Femur (tissue), 1 donor: ENCODE measurements around the gene GATA3.
"Not testable (repeated sequence)": the region's sequence is repeated elsewhere in the genome, so short reads cannot be mapped to it uniquely, and the experiment has no call there.

Source experiments
- DNase-seq: peaks from one replicate; pipeline ENCODE4 v3.0.0-alpha.2; 2017

Gene GATA3

GRCh38 chr10:8054494-8055407 lies at the start of gene GATA3:
GATA3 (plus strand) TSS chr10:8054688; CDS start chr10:8055656, 968 bp downstream.
- DNase-seq, result peak; percentile 64

- no peak for DNase-seq
These were observed 48.1 kb upstream of the GATA3 start for GRCh38 chr10:8006274-8006999.

GRCh38 chr10:8009031-8009430 lies 45.5 kb upstream of the GATA3 start:
- DNase-seq, result no peak

DNA sequence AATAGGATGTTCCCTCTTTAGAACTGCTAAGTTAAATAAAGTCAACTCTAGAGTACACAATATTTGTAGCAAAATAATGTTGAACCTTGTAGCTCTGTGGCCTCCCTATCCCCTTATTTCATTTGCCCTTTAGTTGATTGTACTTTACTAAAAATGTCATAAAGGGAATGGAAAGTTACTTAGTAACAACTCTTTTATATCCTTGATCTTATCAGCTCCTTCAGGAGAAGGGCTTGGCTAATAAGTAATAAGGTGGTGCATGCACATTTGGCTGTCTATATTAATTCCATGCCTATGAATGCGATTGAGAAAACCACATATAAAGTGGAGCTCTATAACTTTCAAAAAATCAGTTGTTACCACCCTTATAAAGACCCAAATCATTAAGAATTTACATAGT lies 41.5 kb upstream of the GATA3 start:
- DNase-seq, result no peak

DNA sequence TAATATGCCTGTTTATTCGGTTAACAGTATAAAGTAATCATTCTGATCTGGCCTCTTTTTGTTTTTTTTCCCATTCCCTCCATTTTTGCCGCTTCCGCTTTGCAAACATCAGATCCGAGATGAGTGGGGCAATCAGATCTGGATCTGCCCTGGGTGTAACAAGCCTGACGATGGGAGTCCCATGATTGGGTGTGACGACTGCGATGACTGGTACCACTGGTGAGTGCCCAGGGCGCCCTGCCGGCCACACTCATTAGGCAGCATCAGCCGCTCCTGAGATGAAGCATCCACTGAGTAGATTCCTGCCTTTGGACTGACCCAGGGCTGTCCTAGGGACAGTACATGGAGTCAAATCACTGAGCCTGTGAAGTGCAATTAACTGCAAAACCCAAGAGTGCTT lies 40.9 kb upstream of the GATA3 start:
- DNase-seq, result no peak

GRCh38 chr10:8014649-8015048 lies 39.8 kb upstream of the GATA3 start:
- no peak for DNase-seq

GRCh38 chr10:8017277-8017676 lies 37.2 kb upstream of the GATA3 start:
- no peak for DNase-seq

GRCh38 chr10:8023321-8023720 lies 31.2 kb upstream of the GATA3 start:
- no peak for DNase-seq

- no peak for DNase-seq
These were observed 30.6 kb upstream of the GATA3 start for GRCh38 chr10:8023851-8024250.

GRCh38 chr10:8026349-8027259 lies 27.9 kb upstream of the GATA3 start:
- no peak for DNase-seq

DNA sequence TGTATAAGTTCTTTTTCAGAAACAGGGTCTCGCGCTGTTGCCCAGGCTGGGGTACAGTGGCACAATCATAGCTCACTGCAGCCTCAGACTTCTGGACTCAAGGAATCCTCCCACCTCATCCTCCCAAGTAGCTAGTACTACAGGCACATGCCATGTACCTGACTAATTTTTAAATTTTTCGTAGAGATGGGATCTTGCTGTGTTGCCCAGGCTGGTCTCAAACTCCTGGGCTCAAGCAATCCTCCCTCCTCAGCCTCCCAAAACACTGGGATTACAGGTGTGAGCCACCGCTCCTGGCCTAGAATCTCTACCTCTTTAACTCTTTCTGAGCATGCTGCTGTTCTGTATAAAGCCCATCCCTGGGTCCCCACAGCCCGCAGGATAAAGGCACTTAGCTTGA lies 23.3 kb upstream of the GATA3 start:
- DNase-seq, result not testable (repeated sequence)

DNA sequence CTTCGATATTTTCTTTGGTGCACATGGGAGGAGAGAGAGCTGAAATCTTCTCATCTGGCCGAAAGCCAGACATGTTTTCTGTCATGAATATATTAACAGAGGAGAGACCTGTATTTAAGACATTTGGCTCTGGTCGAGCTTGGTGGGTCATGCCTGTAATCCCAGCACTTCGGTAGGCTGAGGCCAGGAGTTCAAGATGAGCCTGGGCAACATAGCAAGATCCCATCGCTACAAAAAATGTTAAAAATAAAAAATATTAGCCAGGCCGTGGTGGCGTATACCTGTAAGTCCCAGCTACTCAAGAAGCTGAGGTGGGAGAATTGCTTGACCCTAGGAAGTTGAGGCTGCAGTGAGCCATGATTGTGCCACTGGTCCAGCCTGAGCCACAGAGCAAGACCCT lies 21.9 kb upstream of the GATA3 start:
- DNase-seq, result no peak

DNA sequence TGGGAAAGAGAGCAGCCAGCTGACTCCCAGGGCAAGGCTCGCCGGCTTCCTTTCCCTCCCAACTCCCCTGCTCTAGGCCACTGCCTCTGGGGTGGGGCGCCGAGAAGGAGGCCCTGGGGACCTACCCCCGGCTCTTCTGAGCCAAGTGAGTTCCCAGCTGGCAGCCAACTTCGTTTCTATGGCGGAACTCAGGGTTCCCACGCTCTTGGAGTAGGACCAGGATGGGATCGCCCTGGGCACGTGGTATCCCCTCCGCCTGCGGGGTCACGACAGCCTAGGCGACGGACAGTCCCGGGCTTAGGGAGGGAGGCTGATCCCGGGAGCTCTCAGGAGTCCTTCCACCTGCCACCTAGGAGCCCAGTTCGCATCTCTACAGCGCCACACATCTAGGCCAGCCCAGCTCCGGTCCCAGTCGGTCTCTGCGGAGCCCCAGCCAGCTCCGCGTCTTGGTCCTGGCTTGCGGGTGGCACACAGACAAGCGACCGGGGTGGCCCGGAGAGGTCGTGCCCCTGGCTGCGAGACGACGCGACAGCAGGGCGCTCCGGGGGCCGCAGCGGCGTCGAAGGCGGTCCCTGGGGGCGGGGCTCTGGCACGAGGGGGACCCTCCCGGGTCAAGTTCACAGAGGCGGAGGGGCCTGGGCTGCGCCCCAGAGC lies 20.5 kb upstream of the GATA3 start:
- DNase-seq, result no peak

DNA sequence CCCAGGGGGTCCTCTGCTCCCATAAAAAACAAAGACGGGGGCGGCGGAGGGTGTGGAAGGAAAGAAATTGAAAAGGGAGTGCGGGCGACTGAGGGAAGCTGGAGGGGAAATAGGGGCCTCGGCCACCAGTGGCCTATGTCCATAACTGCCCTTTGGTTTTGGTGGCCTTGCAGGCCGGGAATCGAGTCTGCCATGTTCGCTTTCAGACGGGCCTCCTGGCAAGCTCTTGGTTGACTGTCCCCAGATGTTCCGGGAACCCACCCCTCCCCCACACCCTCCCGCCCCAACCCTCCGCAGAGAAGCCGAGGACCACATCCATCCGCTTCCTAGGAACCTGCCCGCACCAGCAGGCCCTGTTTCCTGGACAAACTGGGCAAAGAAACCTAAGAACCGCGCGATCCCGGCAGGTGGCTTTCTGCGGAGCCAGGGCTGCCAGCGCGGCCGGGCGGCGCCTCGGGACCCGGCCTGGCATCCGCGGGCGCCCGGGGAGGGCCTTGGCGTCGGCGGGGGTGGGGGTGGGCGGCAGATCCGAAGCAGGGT lies 20.0 kb upstream of the GATA3 start:
- no peak for DNase-seq

DNA sequence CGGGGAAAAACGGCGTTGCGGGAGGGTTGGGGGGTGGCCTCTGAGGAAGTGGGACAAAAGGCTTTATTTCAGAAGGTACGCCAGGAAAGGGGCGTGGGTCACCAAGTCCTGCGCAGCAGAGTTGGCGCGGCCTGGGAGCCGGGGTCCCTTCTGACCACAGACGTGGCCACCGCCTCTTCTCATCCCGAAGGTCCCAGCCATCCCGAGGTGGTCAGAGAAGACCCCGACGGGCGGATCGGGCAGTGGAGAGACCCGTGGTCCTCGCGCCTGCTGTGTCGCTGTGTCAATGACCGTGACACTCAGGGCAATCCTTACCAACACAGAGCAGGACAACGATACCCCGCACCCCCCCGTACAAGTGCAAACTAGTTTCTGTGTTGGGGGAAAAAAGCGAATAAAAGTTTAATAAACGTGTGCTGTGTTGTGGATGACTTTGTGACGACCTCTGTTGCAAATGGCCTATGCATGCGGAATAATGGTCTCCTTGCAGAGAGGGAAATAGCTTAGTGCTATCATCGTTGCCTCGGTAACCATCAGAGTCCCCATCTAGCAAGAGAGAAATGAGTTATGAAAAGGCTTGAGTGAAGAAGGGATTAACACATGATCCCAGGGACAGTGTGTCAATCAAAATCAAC lies 19.4 kb upstream of the GATA3 start:
- no peak for DNase-seq

DNA sequence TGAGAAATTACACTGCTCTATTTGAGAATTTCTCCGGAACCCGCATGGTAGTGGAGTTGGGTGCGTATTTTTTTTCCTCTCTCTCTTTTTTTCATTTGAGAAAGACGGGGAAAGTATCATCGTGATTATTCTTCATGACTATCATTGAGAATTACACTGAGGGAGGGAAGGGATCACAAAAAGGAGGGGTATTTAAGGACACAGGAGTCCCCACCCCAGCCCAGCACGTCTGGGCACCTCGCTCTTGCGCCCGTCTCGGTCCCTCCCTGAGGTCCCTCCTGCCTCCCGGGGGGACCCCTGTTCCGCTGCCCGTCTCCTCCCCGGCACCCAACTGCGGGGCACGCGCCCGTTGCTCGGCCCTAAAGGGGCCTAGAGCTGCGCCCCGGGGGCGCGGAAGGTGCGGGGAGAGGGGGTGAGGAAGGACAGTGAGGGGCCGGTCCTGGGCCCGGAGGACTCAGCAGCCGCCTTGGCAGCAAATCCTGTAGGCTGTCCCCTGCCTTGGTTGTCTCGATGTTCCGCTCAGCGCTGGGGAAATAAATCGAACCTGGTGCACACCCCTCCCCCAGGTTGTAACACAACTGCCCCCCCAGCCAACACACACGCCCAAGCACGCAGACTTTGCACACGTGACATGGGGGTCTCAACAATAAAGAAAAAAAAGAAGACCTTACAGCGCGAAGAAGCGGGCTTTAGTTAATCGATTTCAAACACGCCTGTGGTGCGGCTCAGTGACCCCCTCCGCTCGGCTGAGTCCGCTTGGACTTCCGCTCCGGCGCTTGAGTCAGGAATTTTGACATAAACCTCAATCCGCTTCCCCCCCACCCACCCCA lies 18.6 kb upstream of the GATA3 start:
- DNase-seq, result no peak

- DNase-seq, result no peak
These were observed 17.8 kb upstream of the GATA3 start for GRCh38 chr10:8036506-8037198.

DNA sequence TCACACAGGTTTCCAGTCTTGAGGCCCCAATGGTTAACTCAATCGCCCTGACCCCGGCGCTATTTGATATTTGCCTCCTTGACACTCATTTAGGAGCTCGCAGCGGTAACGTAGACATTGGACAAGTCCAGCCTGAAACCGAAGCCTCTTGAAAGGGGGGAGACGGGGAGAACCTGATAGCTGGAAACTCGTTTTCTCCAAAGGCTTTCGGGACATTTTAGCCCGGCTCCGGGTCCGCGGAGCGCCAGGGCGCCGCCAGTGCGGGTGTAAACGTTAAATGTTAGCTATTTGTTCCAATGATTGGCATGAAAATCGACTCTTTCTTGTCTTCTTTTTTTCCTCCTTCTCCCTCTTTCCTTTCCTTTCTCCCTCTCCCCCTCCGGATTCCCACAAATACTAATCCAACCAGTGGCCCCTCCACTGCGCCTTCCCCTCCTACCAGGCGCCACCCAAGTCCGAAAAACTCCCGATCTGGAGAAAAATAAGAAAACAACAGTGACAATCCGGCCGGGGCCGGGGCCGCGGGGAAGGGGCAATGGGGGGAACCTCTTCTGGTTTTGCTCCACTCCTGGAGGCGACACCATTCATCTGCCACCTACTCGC lies 17.2 kb upstream of the GATA3 start:
- DNase-seq, result no peak
